MCF 10A (cell line): Measurements from ENCODE around the gene GABRB1. TPM values are rescaled to one million over a fixed set of nuclear protein-coding genes. Genes with fewer than 3 reads are reported as not detected.

ENCODE experiments used
- BruUV-seq: library from RNA; stranded (reverse); fragments of 400-500 nt; replicated peaks from 2 replicates; lab custom pipeline; 2021; lab: Mats Ljungman, UMichigan
- CTCF ChIA-PET: fragments of 300-600 bp; sonication (Branson Sonifier 250); formaldehyde crosslinking; extraction: SDS; loops from one replicate; lab custom pipeline; 2021; ENCODE audit warnings: antibody characterized with exemption, inconsistent platforms; lab: Yijun Ruan, JAX
- POLR2A ChIA-PET: fragments of 300-600, 350-650 bp; sonication (Branson Sonifier 250); formaldehyde crosslinking; extraction: SDS; loops from one replicate; lab custom pipeline; 2020; ENCODE audit warnings: antibody characterized with exemption, inconsistent platforms; lab: Yijun Ruan, JAX
- DNase-seq: peaks from one replicate; pipeline ENCODE4 v3.0.0-alpha.2; 2018; ENCODE audit not compliant: unreplicated experiment
- H3K27ac Mint-ChIP-seq: one replicate; pipeline ENCODE4 v1.8.0; 2022; ENCODE audit warnings: mild to moderate bottlenecking, low read depth, mixed read lengths; ENCODE audit not compliant: unreplicated experiment
- H3K27me3 Mint-ChIP-seq: one replicate; pipeline ENCODE4 v1.8.0; 2022; ENCODE audit warnings: mixed read lengths; ENCODE audit not compliant: insufficient read depth, unreplicated experiment
- H3K36me3 Mint-ChIP-seq: one replicate; pipeline ENCODE4 v1.8.0; 2022; ENCODE audit warnings: mild to moderate bottlenecking, moderate library complexity, mixed read lengths; ENCODE audit not compliant: insufficient read depth, unreplicated experiment
- H3K4me1 Mint-ChIP-seq: one replicate; pipeline ENCODE4 v1.8.0; 2022; ENCODE audit warnings: mixed read lengths; ENCODE audit not compliant: insufficient read depth, unreplicated experiment
- H3K4me3 Mint-ChIP-seq: one replicate; pipeline ENCODE4 v1.8.0; 2022; ENCODE audit warnings: mild to moderate bottlenecking, moderate library complexity, mixed read lengths; ENCODE audit not compliant: unreplicated experiment
- H3K9me3 Mint-ChIP-seq: one replicate; pipeline ENCODE4 v1.8.0; 2022; ENCODE audit warnings: mixed read lengths; ENCODE audit not compliant: unreplicated experiment
- CTCF ChIP-seq: fragments of 200-600 bp; IDR thresholded peaks from one replicate; pipeline ENCODE4 v1.8.0; 2022; ENCODE audit warnings: antibody characterized with exemption, mild to moderate bottlenecking; ENCODE audit not compliant: unreplicated experiment
- intact Hi-C: fragments of 100-400 bp; cut with micrococcal nuclease; formaldehyde crosslinking; loops from 2 replicates; pipeline ENCODE4 v1.14.1; 2022
- total RNA-seq: library from RNA; stranded (reverse); gene quantifications from 2 replicates; pipeline ENCODE4 v1.2.3, GENCODE V29; 2022

GABRB1 gene
- total RNA-seq, 1 experiment from 2014 or later, result not detected

- no TSS peak for BruUV-seq
- no peaks in the 10 kb centered on the region for H3K9me3 Mint-ChIP-seq
- no peaks in the 10 kb centered on the region for H3K4me1 Mint-ChIP-seq
- H3K4me3 Mint-ChIP-seq, result no peak overlapping the region
- H3K27me3 Mint-ChIP-seq, result peaks cover 87% of the 10 kb centered on the region
- DNase-seq, result no peak
- no peak for TF ChIP-seq CTCF
- no peak overlapping the region for H3K27ac Mint-ChIP-seq
- intact Hi-C loops, result no loop called here
- H3K36me3 Mint-ChIP-seq, result no peaks in the 10 kb centered on the region
- ChIA-PET POLR2A (no interaction called here), CTCF (no interaction called here)
These were observed 193.0 kb downstream of the GABRB1 start for GRCh38 chr4:47224361-47224760.

GRCh38 chr4:47235721-47236120, 204.4 kb downstream of the GABRB1 start:
- no TSS peak for BruUV-seq
- DNase-seq, result no peak
- Mint-ChIP-seq H3K36me3 (no peaks in the 10 kb centered on the region), H3K4me3 (no peak overlapping the region), H3K27me3 (peaks cover 78% of the 10 kb centered on the region), H3K27ac (no peak overlapping the region), H3K4me1 (no peaks in the 10 kb centered on the region), H3K9me3 (no peaks in the 10 kb centered on the region)
- POLR2A ChIA-PET, result no interaction called here
- CTCF ChIA-PET, result interaction anchor here (0.6 kb wide), 1 partner anchor 165 kb away, joined by 3 read pairs; no protein-coding TSS in a partner anchor
- intact Hi-C loops, result no loop called here
- no peak for TF ChIP-seq CTCF

GRCh38 chr4:47238667-47239066, 207.3 kb downstream of the GABRB1 start:
- Mint-ChIP-seq H3K4me1 (no peaks in the 10 kb centered on the region), H3K4me3 (no peak overlapping the region), H3K9me3 (no peaks in the 10 kb centered on the region), H3K36me3 (no peaks in the 10 kb centered on the region), H3K27me3 (peaks cover 90% of the 10 kb centered on the region), H3K27ac (no peak overlapping the region)
- BruUV-seq, result no TSS peak
- ChIA-PET POLR2A (interaction anchor here (0.6 kb wide), 1 partner anchor 86 kb away, joined by 3 read pairs; no protein-coding TSS in a partner anchor), CTCF (interaction anchor here (0.6 to 0.7 kb wide), 3 partner anchors 106 to 225 kb away, joined by 3 to 5 read pairs (median 3); partner anchors contain the start of gene COMMD8)
- intact Hi-C loops, result no loop called here
- TF ChIP-seq CTCF, result no peak
- no peak for DNase-seq

- intact Hi-C loops, result no loop called here
- no peak for TF ChIP-seq CTCF
- Mint-ChIP-seq H3K27me3 (peaks cover 91% of the 10 kb centered on the region), H3K4me1 (no peaks in the 10 kb centered on the region), H3K36me3 (no peaks in the 10 kb centered on the region), H3K4me3 (no peak overlapping the region), H3K27ac (no peak overlapping the region), H3K9me3 (no peaks in the 10 kb centered on the region)
- DNase-seq, result no peak
- BruUV-seq, result no TSS peak
- POLR2A ChIA-PET, result no interaction called here
- CTCF ChIA-PET, result interaction anchor here (0.7 to 1.0 kb wide), 3 partner anchors 13 to 84 kb away, joined by 3 to 4 read pairs (median 3); no protein-coding TSS in a partner anchor
These were observed 208.3 kb downstream of the GABRB1 start for GRCh38 chr4:47239649-47240048.
